HCT116 (cell line): ENCODE results near the gene AVPR1B. TPM values are rescaled to one million over a fixed set of nuclear protein-coding genes. Genes with fewer than 3 reads are reported as not detected.

ENCODE experiments used
- ATAC-seq: fragments of 200-7000 bp; cut with Tn5 transposase; 2 replicates; pipeline ENCODE4 v1.9.1; 2020; ENCODE audit warnings: mild to moderate bottlenecking, moderate library complexity
- BruUV-seq: library from RNA; stranded (reverse); fragments of 400-500 nt; replicated peaks from 2 replicates; lab custom pipeline; 2021; lab: Mats Ljungman, UMichigan
- CTCF ChIA-PET: fragments of 300-600 bp; sonication (Branson Sonifier 250); formaldehyde crosslinking; loops from one replicate; lab custom pipeline; 2021; ENCODE audit warnings: antibody characterized with exemption; lab: Charles Lee
- POLR2A ChIA-PET: fragments of 300-600, 350-600 bp; sonication (Branson Sonifier 250); formaldehyde crosslinking; loops from one replicate; lab custom pipeline; 2021; ENCODE audit warnings: antibody characterized with exemption; lab: Charles Lee
- RAD21 ChIA-PET, 2 experiments: fragments of 300-600 bp; sonication (Branson Sonifier 250); formaldehyde crosslinking; loops; one replicate each; lab custom pipeline; 2023; ENCODE audit warnings: low total read pairs in 2 of 2; ENCODE audit not compliant: uncharacterized antibody in 2 of 2, unreplicated experiment in 2 of 2, low non-redundant PET in 1 of 2; lab: Charles Lee
- DNase-seq: peaks from one replicate; pipeline ENCODE4 v3.0.0-alpha.2; 2010; ENCODE audit warnings: low read depth, low spot score
- H2AFZ ChIP-seq: fragments of 200-600 bp; shearing (Covaris generic), sonication (generic); 2 replicates; pipeline ENCODE4 v1.6.1; 2017; ENCODE audit warnings: low read depth, mixed run types, mixed read lengths, antibody characterized with exemption, low read length; ENCODE audit not compliant: poor library complexity, severe bottlenecking
- H3K27ac ChIP-seq: 2 replicates; pipeline ENCODE4 v1.5.1; 2012; ENCODE audit warnings: low read depth, low read length
- H3K27me3 ChIP-seq: fragments of 200-600 bp; sonication (generic); 2 replicates; pipeline ENCODE4 v1.6.1; 2016; ENCODE audit warnings: mixed run types, low read length, mixed read lengths; ENCODE audit not compliant: insufficient read depth
- H3K36me3 ChIP-seq, 2 experiments: fragments of 200-500 bp in 1 of 2; fragments of 200-600 bp in 1 of 2; sonication (Bioruptor generic) in 1 of 2; sonication (generic) in 1 of 2; 2 replicates each; pipeline versions ENCODE4 v1.5.1 to v1.6.1; 2014 to 2016; ENCODE audit warnings: low read length in 2 of 2, inconsistent platforms in 1 of 2, mixed read lengths in 1 of 2, mixed run types in 1 of 2; ENCODE audit not compliant: insufficient read depth in 2 of 2, control insufficient read depth in 1 of 2
- H3K4me1 ChIP-seq, 2 experiments: fragments of 200-600 bp in 1 of 2; sonication (generic) in 1 of 2; 2 replicates each; pipeline versions ENCODE4 v1.5.1 to v1.6.1; 2012 to 2017; ENCODE audit warnings: low read length in 2 of 2, inconsistent platforms in 1 of 2, mild to moderate bottlenecking in 1 of 2, mixed read lengths in 1 of 2, mixed run types in 1 of 2, moderate library complexity in 1 of 2; ENCODE audit not compliant: insufficient read depth in 2 of 2, control insufficient read depth in 1 of 2
- H3K4me2 ChIP-seq: fragments of 200-600 bp; sonication (generic); 2 replicates; pipeline ENCODE4 v1.6.1; 2017; ENCODE audit warnings: mixed run types, low read length, mixed read lengths
- H3K4me3 ChIP-seq, 2 experiments: fragments of 200-600 bp in 1 of 2; sonication (generic) in 1 of 2; replicated peaks in 1 of 2; 2 replicates each; pipeline ENCODE4 v1.5.1; 2011 to 2016; ENCODE audit warnings: low read length in 2 of 2, control low read depth in 1 of 2, low read depth in 1 of 2, mild to moderate bottlenecking in 1 of 2, mixed read lengths in 1 of 2, mixed run types in 1 of 2
- H3K79me2 ChIP-seq: fragments of 200-600 bp; sonication (generic); 2 replicates; pipeline ENCODE4 v1.6.1; 2017; ENCODE audit warnings: mild to moderate bottlenecking, mixed run types, low read length, moderate library complexity, mixed read lengths; ENCODE audit not compliant: insufficient read depth
- H3K9ac ChIP-seq: fragments of 200-600 bp; sonication (generic); 2 replicates; pipeline ENCODE4 v1.6.1; 2016; ENCODE audit warnings: low read length, mixed read lengths
- H3K9me2 ChIP-seq: fragments of 200-600 bp; sonication (generic), shearing (Covaris generic); 2 replicates; pipeline ENCODE4 v1.6.1; 2017; ENCODE audit warnings: mixed run types, mild to moderate bottlenecking, moderate library complexity; ENCODE audit not compliant: insufficient read depth
- H3K9me3 ChIP-seq, 2 experiments: fragments of 200-500 bp in 1 of 2; fragments of 200-600 bp in 1 of 2; sonication (Bioruptor generic) in 1 of 2; sonication (generic) in 1 of 2; 2 replicates each; pipeline ENCODE4 v1.6.1; 2014 to 2017; ENCODE audit warnings: low read length in 2 of 2, mixed read lengths in 2 of 2, inconsistent platforms in 1 of 2, low read depth in 1 of 2, mild to moderate bottlenecking in 1 of 2, mixed run types in 1 of 2, moderate library complexity in 1 of 2; ENCODE audit not compliant: control insufficient read depth in 1 of 2, insufficient read depth in 1 of 2
- H4K20me1 ChIP-seq: fragments of 200-600 bp; sonication (generic), shearing (Covaris generic); 2 replicates; pipeline ENCODE4 v1.6.1; 2017; ENCODE audit warnings: mixed run types, mild to moderate bottlenecking, moderate library complexity; ENCODE audit not compliant: insufficient read depth
- CBX3 ChIP-seq: IDR thresholded peaks from 2 replicates; pipeline ENCODE4 v1.6.1; 2012; ENCODE audit warnings: low read depth
- EZH2 ChIP-seq: fragments of 200-600 bp; sonication (generic); IDR thresholded peaks from 2 replicates; pipeline ENCODE4 v1.6.1; 2017; ENCODE audit warnings: antibody characterized with exemption, mixed run types
- FOSL1 ChIP-seq: IDR thresholded peaks from 2 replicates; pipeline ENCODE4 v1.6.1; 2012; ENCODE audit warnings: low read depth
- JUND ChIP-seq: IDR thresholded peaks from 2 replicates; pipeline ENCODE4 v1.6.1; 2012
- POLR2A ChIP-seq: IDR thresholded peaks from 2 replicates; pipeline ENCODE4 v1.7.0; 2011; ENCODE audit warnings: borderline replicate concordance; ENCODE audit not compliant: insufficient read depth, insufficient read length; ENCODE audit errors: extremely low read depth
- RAD21 ChIP-seq: IDR thresholded peaks from 2 replicates; pipeline ENCODE4 v1.6.1; 2012; ENCODE audit warnings: low read depth, mild to moderate bottlenecking
- SIN3A ChIP-seq: IDR thresholded peaks from 2 replicates; pipeline ENCODE4 v1.6.1; 2012; ENCODE audit warnings: low read depth
- SP1 ChIP-seq: IDR thresholded peaks from 2 replicates; pipeline ENCODE4 v1.6.1; 2012; ENCODE audit warnings: low read depth
- SRF ChIP-seq: IDR thresholded peaks from 2 replicates; pipeline ENCODE4 v1.6.1; 2012; ENCODE audit warnings: low read depth
- TCF7L2 ChIP-seq: IDR thresholded peaks from 2 replicates; pipeline ENCODE4 v1.7.0; 2011; ENCODE audit warnings: borderline replicate concordance, inconsistent platforms; ENCODE audit not compliant: insufficient read depth, insufficient read length; ENCODE audit errors: extremely low read depth
- ZFX ChIP-seq: fragments of 450-650 bp; IDR thresholded peaks from 2 replicates; pipeline ENCODE4 v1.6.1; 2017
- ZNF274 ChIP-seq: fragments of 200-500 bp; sonication (Bioruptor generic); IDR thresholded peaks from 2 replicates; pipeline ENCODE4 v1.6.1; 2014; ENCODE audit warnings: mild to moderate bottlenecking, low read depth, low read length, inconsistent platforms
- intact Hi-C: fragments of 100-400 bp; cut with micrococcal nuclease; formaldehyde crosslinking; loops from 2 replicates; pipeline ENCODE4 v1.10.0; 2022
- total RNA-seq: library from RNA; stranded (reverse); gene quantifications from one replicate; pipeline ENCODE4 v1.2.1, GENCODE V29; 2021; ENCODE audit not compliant: unreplicated experiment
- TF ChIP-seq, protein P1 (sequence below): IDR thresholded peaks from 2 replicates; pipeline ENCODE4 v1.6.1; 2012; ENCODE audit warnings: low read depth
- TF ChIP-seq, protein P2 (sequence below): IDR thresholded peaks from 2 replicates; pipeline ENCODE4 v1.6.1; 2012
- TF ChIP-seq, protein P3 (sequence below): IDR thresholded peaks from 2 replicates; pipeline ENCODE4 v1.6.1; 2011; ENCODE audit warnings: mild to moderate bottlenecking, low read length, moderate library complexity; ENCODE audit not compliant: insufficient replicate concordance; ENCODE audit errors: extremely low read depth

AVPR1B gene
- total RNA-seq, 1 experiment from 2014 or later = not detected

DNA sequence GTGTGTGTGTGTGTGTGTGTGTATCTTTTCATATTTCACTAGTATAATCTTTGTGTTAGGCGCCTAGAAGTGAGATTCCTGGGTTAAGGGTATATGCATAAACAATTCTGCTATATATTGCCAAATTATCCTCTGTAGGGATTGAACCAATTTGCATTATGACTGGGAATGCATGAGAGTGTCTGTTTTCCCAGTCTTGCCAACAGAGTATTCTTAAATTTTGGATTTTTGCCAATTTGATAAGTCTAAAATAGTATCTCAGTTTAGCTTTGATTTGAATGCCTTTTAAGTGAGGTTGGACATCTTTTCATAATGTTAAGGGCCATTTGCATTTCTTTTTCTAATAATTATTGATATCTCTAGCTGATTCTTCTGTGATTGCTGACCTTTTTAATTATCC, 8.2 kb upstream of the AVPR1B start (continued):
- TF ChIP-seq, protein P1, sequence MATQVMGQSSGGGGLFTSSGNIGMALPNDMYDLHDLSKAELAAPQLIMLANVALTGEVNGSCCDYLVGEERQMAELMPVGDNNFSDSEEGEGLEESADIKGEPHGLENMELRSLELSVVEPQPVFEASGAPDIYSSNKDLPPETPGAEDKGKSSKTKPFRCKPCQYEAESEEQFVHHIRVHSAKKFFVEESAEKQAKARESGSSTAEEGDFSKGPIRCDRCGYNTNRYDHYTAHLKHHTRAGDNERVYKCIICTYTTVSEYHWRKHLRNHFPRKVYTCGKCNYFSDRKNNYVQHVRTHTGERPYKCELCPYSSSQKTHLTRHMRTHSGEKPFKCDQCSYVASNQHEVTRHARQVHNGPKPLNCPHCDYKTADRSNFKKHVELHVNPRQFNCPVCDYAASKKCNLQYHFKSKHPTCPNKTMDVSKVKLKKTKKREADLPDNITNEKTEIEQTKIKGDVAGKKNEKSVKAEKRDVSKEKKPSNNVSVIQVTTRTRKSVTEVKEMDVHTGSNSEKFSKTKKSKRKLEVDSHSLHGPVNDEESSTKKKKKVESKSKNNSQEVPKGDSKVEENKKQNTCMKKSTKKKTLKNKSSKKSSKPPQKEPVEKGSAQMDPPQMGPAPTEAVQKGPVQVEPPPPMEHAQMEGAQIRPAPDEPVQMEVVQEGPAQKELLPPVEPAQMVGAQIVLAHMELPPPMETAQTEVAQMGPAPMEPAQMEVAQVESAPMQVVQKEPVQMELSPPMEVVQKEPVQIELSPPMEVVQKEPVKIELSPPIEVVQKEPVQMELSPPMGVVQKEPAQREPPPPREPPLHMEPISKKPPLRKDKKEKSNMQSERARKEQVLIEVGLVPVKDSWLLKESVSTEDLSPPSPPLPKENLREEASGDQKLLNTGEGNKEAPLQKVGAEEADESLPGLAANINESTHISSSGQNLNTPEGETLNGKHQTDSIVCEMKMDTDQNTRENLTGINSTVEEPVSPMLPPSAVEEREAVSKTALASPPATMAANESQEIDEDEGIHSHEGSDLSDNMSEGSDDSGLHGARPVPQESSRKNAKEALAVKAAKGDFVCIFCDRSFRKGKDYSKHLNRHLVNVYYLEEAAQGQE = no peak
- TF ChIP-seq TCF7L2 = no peak
- TF ChIP-seq, protein P2, sequence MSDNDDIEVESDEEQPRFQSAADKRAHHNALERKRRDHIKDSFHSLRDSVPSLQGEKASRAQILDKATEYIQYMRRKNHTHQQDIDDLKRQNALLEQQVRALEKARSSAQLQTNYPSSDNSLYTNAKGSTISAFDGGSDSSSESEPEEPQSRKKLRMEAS = no peak
- TF ChIP-seq RAD21 = no peak

DNA sequence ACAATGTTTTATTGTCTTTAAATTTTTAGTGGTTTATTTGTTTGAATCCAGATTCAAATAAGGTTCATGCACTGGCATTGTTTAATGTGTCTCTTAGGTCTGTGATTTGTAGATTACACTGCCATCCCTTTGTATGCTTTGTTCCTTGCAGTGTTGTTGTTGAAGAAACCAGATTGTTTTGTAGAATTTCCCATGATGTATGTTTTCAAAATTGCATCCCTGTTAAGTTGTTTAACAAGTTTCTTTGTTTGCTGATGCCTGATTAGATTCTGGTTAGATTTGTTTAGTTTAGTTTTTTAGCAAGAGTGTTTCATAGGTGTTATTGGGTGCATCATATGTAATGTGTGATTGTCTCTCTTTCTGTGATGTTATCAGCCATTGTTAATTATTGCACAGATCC, 5.5 kb upstream of the AVPR1B start:
- Histone ChIP-seq H3K79me2 (no peaks in the 10 kb centered on the region), H2AFZ (no peak overlapping the region), H3K27me3 (no peaks in the 10 kb centered on the region), H3K4me2 (no peak overlapping the region), H3K27ac (no peak overlapping the region), H3K9me3 (0 out of 4 replicates have a peak, but pooled peaks cover 0 to 3% of the 10 kb centered on the region in 2 experiments), H3K9ac (no peak overlapping the region), H3K9me2 (no peaks in the 10 kb centered on the region), H3K36me3 (no peaks in the 10 kb centered on the region), H3K4me1 (peaks cover 0 to 4% of the 10 kb centered on the region in 2 experiments; a peak in 1 of 4 replicates), H4K20me1 (no peaks in the 10 kb centered on the region), H3K4me3 (no peak overlapping the region)
- DNase-seq = no peak
- no peak for ATAC-seq
- intact Hi-C loops = no loop called here
- BruUV-seq = no TSS peak
- ChIA-PET RAD21 (no interaction called here), CTCF (no interaction called here), POLR2A (interaction anchor here (0.7 kb wide), 1 partner anchor 381 kb away, joined by 4 read pairs; no protein-coding TSS in a partner anchor)
- TF ChIP-seq SIN3A (no peak), CBX3 (no peak), FOSL1 (no peak), JUND (no peak), SRF (no peak), ZFX (no peak), ZNF274 (no peak), EZH2 (no peak), TCF7L2 (no peak), SP1 (no peak), POLR2A (no peak)
- TF ChIP-seq, protein P3, sequence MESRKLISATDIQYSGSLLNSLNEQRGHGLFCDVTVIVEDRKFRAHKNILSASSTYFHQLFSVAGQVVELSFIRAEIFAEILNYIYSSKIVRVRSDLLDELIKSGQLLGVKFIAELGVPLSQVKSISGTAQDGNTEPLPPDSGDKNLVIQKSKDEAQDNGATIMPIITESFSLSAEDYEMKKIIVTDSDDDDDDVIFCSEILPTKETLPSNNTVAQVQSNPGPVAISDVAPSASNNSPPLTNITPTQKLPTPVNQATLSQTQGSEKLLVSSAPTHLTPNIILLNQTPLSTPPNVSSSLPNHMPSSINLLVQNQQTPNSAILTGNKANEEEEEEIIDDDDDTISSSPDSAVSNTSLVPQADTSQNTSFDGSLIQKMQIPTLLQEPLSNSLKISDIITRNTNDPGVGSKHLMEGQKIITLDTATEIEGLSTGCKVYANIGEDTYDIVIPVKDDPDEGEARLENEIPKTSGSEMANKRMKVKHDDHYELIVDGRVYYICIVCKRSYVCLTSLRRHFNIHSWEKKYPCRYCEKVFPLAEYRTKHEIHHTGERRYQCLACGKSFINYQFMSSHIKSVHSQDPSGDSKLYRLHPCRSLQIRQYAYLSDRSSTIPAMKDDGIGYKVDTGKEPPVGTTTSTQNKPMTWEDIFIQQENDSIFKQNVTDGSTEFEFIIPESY = no peak
- TF ChIP-seq, protein P1 = no peak
